Measurements from ENCODE around the gene ZNF280C.
A peak's percentile ranks its signal among the peaks of the same experiment; 100 is the strongest.

ZNF280C gene

DNA sequence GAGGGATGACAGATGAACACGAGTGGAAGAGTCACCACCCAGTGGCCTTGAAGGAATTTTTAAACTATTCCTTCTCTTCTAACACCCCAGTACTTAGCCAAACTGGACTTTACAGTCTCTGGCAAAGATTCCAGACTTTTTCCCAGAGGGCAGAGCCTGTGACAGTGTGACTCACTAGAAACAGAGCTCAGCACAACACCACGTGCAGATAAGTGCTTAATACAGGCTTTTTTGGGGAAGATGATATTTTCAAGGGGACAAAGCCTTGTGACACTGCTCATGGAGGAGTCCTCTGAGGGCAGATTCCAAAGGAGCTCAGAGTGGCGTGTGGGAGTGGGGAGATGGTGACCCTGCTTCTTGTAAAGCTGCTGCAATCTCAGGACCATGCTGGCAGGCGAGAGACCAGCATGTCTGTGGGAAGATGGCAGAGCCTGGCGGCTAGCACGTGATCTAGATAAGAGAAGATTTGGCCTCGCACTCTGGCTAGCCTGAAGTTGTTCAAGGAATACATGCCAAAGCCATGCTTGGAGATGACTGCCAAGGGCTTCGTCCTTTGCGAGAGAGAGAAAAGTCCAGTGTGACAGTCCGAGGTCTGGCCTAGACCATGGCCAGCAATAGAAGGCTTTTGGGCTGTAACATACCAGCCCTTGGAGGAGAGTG lies 94.5 kb downstream of the ZNF280C start:
- DNase-seq: no peak

GRCh38 chrX:130173190-130173895 lies 95.4 kb downstream of the ZNF280C start:
- peak; percentile 60 to 64 for DNase-seq

DNA sequence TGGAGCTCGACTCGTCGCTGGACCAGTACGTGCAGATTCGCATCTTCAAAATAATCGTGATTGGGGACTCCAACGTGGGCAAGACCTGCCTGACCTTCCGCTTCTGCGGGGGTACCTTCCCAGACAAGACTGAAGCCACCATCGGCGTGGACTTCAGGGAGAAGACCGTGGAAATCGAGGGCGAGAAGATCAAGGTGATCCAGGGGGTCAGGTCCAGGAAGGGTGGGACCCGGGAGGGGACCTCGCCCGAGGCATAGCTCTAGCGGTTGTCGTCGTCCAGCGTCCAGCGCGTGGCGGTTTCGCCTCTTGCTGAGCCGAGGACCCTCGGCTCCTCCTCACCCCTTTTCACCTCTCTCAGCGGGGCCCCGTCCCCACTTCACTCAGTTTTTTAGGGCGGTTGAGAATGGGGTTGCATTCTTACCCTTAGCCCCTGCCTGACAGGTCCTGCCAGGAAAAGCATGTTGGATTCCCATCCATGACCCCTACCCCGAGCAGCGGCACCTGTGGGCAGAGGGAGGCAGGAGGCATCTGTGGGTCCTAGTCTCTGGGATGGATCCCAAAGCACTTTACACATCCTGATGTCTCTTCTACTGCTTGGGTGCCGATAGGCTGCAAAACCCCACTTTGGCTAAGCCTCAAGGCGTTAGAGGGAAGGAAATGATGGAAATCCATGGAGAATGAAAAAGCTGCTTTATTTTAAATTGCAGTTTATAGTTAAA lies 96.4 kb downstream of the ZNF280C start:
- peak in 1 of 2 experiments; percentile 36 for DNase-seq

- DNase-seq: peak; percentile 48 to 55
Observed at GRCh38 chrX:130171446-130172126, 97.1 kb downstream of the ZNF280C start, which contains the start of gene RAB33A. RAB33A (plus strand) TSS chrX:130171962; CDS start chrX:130172063, 101 bp downstream.

DNA sequence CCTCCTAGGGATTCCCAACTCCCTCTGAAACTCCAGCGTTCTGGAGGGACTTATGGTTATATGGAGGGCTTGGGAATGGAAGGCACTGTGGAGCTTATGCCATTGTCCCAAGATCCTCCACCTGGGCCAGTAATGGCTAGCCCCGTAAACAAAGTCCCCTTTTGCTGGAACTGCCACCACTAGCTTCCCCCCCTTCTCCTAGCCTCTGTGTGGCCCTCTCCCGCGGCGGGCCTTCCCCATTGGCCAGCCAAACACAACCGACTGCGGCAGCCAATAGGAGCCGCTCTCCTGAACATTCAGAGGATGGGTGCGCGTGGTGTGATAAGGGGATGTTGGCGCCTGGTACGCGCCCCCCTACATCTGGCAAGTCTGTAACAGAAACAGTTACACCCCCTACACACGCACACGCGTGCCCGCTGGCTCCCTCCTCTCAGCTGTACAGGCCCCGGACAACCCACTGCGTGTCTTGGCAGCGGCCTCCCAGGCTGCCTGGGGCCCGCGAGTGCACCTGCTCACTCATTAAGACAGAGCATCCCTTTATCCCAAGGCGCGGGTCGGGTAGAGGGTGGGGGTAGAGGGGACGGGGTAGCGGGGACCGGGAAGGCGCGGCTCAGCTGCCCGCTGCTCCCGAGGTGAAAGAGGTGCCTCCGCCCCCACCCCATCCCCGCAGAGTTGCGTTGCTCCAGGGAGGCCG lies 97.8 kb downstream of the ZNF280C start:
- peak; percentile 71 to 75 for DNase-seq

- DNase-seq: no peak
Observed at GRCh38 chrX:130167040-130167439, 101.7 kb downstream of the ZNF280C start.

- no peak for DNase-seq
Observed at GRCh38 chrX:130166503-130166777, 102.3 kb downstream of the ZNF280C start.

GRCh38 chrX:130165703-130166502 lies 102.8 kb downstream of the ZNF280C start, which contains the start of gene AIFM1:
AIFM1 (minus strand) TSS chrX:130165841; CDS start chrX:130165656, 185 bp downstream.
- DNase-seq: peak; percentile 89 to 91

GRCh38 chrX:130165181-130165702 lies 103.5 kb downstream of the ZNF280C start:
- no peak for DNase-seq

DNA sequence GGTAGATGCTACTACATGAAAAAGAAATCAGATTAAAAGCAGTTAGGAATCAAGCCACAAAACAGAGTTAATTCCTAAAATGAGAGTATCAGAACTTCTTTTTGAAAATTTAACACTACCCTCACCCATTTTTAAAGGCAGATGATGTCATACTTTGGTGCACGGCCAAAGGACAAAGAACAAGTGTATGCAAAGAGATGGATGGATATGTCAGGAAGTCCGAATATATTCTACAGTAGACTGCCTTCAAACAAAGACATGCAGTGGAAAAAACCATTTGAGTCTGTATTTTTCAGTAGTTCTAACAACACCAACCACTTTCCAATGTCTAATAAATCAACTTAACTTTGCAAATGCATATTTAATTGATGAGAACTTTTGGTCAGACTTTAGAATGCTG lies 105.3 kb downstream of the ZNF280C start:
- DNase-seq: no peak

GRCh38 chrX:130162094-130162735 lies 106.5 kb downstream of the ZNF280C start:
- no peak for DNase-seq

GRCh38 chrX:130159776-130160175 lies 108.9 kb downstream of the ZNF280C start:
- no peak for DNase-seq

GRCh38 chrX:130158311-130158710 lies 110.4 kb downstream of the ZNF280C start:
- no peak for DNase-seq

DNA sequence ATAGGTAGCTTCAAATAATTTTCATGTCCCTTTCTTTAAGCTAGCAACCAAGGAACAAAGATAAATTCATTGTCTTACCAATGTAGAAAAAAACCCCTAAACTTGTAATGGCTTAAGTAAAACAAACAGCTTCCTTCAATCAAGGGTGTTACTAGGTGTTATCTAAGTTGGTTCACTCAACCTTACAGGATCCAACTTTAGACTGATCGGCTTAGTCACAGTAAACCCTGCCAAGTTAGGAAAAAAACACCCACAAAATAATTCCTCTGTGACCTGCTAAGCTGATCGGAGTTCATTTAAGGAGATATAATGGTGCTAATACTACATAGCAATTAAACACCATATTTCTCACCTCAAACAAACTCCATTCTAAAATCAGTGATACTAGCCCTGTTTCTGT lies 113.1 kb downstream of the ZNF280C start:
- no peak for DNase-seq

Data from activated T-cell treated with anti-CD3 and anti-CD28 coated beads, Interleukin-2, amount 50 U/mL, for 48 hours (primary cell).